H1 (cell line): Measurements from ENCODE around the gene POLR2C.

Experiments
- CREB1 ChIP-seq: IDR thresholded peaks from 2 replicates; pipeline ENCODE4 v1.6.1; 2012; ENCODE audit warnings: inconsistent platforms
- CTCF ChIP-seq, 3 experiments: IDR thresholded peaks; 1 replicate in 2 of 3; 2 replicates in 1 of 3; pipeline versions ENCODE4 v1.5.1 to v1.6.1; 2011; ENCODE audit warnings: low read length in 3 of 3, mild to moderate bottlenecking in 3 of 3, inconsistent platforms in 2 of 3, low read depth in 1 of 3, moderate library complexity in 1 of 3; ENCODE audit not compliant: insufficient read depth in 1 of 3; ENCODE audit errors: control extremely low read depth in 1 of 3
- EZH2 ChIP-seq: fragments of 200-600 bp; sonication (generic); IDR thresholded peaks from 2 replicates; pipeline ENCODE4 v1.7.1; 2012; ENCODE audit warnings: low read depth, mild to moderate bottlenecking, moderate library complexity, low read length, inconsistent platforms; ENCODE audit not compliant: severe bottlenecking
- GABPA ChIP-seq: IDR thresholded peaks from 2 replicates; pipeline ENCODE4 v1.6.1; 2011; ENCODE audit warnings: mild to moderate bottlenecking, low read length, moderate library complexity, borderline replicate concordance; ENCODE audit not compliant: insufficient read depth
- HDAC2 ChIP-seq, 2 experiments: fragments of 300-600 bp in 1 of 2; sonication (generic) in 1 of 2; IDR thresholded peaks; 2 replicates each; pipeline ENCODE4 v1.6.1; 2011 to 2012; ENCODE audit warnings: low read depth in 2 of 2, low read length in 2 of 2, mild to moderate bottlenecking in 2 of 2, moderate library complexity in 2 of 2, borderline replicate concordance in 1 of 2, inconsistent platforms in 1 of 2
- KDM1A ChIP-seq: fragments of 200-600, 300-600 bp; sonication (generic); IDR thresholded peaks from 2 replicates; pipeline ENCODE4 v1.7.1; 2016; ENCODE audit warnings: mild to moderate bottlenecking, low read length, borderline replicate concordance
- POLR2A ChIP-seq, 2 experiments: IDR thresholded peaks; 1 replicate in 1 of 2; 2 replicates in 1 of 2; pipeline ENCODE4 v1.6.1; 2011; ENCODE audit warnings: low read depth in 2 of 2, low read length in 2 of 2, mild to moderate bottlenecking in 2 of 2; ENCODE audit errors: control extremely low read depth in 1 of 2
- POLR2AphosphoS5 ChIP-seq: IDR thresholded peaks from 2 replicates; pipeline ENCODE4 v1.6.1; 2011; ENCODE audit warnings: low read depth, low read length
- RAD21 ChIP-seq, 2 experiments: IDR thresholded peaks in 1 of 2; conservative IDR thresholded peaks in 1 of 2; 2 replicates each; pipeline ENCODE4 v1.6.1; 2011; ENCODE audit warnings: low read depth in 2 of 2, low read length in 2 of 2, improper control_type of control experiment in 1 of 2, inconsistent platforms in 1 of 2, mild to moderate bottlenecking in 1 of 2, moderate library complexity in 1 of 2
- SAP30 ChIP-seq: fragments of 300-600 bp; sonication (generic); IDR thresholded peaks from 2 replicates; pipeline ENCODE4 v1.7.1; 2012; ENCODE audit warnings: low read length, moderate library complexity, mild to moderate bottlenecking, inconsistent platforms; ENCODE audit not compliant: insufficient read depth, insufficient replicate concordance
- SIN3A ChIP-seq, 2 experiments: IDR thresholded peaks in 1 of 2; conservative IDR thresholded peaks in 1 of 2; 2 replicates each; pipeline ENCODE4 v1.6.1; 2011 to 2012; ENCODE audit warnings: low read length in 2 of 2, improper control_type of control experiment in 1 of 2, low read depth in 1 of 2, mild to moderate bottlenecking in 1 of 2
- USF2 ChIP-seq: IDR thresholded peaks from 2 replicates; pipeline ENCODE4 v1.6.1; 2011; ENCODE audit warnings: low read length, improper control_type of control experiment

- TF ChIP-seq EZH2 (no peak), CREB1 (no peak), CTCF (IDR thresholded peaks at IDR 0.05; ENCODE audit: control extremely low read depth in 1 of 3, insufficient read depth in 1 of 3, low read depth in 1 of 3, low read length in 3 of 3) (no peak), POLR2A (IDR thresholded peaks at IDR 0.05; ENCODE audit: control extremely low read depth in 1 of 2, low read depth in 2 of 2, low read length in 2 of 2) (no peak), RAD21 (IDR thresholded peaks at IDR 0.05 in 1 of 2, conservative IDR thresholded peaks at IDR 0.05 in 1 of 2; ENCODE audit: low read depth in 2 of 2, low read length in 2 of 2) (no peak), SIN3A (conservative IDR thresholded peaks at IDR 0.05 in 1 of 2, IDR thresholded peaks at IDR 0.05 in 1 of 2; ENCODE audit: low read depth in 1 of 2, low read length in 2 of 2) (no peak), KDM1A (no peak), POLR2AphosphoS5 (no peak), SAP30 (no peak), GABPA (no peak), USF2 (no peak), HDAC2 (IDR thresholded peaks at IDR 0.05; ENCODE audit: borderline replicate concordance in 1 of 2, low read depth in 2 of 2, low read length in 2 of 2) (no peak)
These were observed 12.5 kb downstream of the POLR2C start for GRCh38 chr16:57474671-57475661.
